Measurements from ENCODE around the gene HOXD13.

DNA sequence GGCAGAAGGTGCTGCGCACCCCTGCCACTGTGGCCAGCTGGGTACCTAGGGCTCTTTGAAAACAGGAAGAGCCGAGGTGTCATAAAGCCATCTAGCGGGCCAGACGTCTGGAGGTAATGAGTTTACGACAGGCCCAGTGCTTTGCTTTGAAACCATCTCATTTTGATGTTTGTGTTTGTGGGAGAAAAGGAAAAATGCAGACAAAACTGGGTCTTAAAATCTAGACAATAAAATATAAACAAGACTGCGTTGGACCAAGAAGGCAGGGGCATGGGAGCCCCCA, 33.2 kb downstream of the HOXD13 start:
- TF ChIP-seq EZH2 (IDR thresholded peaks at IDR 0.05; ENCODE audit: borderline replicate concordance, insufficient read depth, low read depth, low read length, poor library complexity, severe bottlenecking), result no peak
- TF ChIP-seq, protein P1, sequence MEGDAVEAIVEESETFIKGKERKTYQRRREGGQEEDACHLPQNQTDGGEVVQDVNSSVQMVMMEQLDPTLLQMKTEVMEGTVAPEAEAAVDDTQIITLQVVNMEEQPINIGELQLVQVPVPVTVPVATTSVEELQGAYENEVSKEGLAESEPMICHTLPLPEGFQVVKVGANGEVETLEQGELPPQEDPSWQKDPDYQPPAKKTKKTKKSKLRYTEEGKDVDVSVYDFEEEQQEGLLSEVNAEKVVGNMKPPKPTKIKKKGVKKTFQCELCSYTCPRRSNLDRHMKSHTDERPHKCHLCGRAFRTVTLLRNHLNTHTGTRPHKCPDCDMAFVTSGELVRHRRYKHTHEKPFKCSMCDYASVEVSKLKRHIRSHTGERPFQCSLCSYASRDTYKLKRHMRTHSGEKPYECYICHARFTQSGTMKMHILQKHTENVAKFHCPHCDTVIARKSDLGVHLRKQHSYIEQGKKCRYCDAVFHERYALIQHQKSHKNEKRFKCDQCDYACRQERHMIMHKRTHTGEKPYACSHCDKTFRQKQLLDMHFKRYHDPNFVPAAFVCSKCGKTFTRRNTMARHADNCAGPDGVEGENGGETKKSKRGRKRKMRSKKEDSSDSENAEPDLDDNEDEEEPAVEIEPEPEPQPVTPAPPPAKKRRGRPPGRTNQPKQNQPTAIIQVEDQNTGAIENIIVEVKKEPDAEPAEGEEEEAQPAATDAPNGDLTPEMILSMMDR (IDR thresholded peaks at IDR 0.05), result no peak

Data from B cell (primary cell).